NCI-H2227 (cell line): ENCODE results near the gene ULK2.

Source experiments
- DNase-seq: peaks from one replicate; lab custom pipeline; 2025; ENCODE audit not compliant: unreplicated experiment; lab: John Stamatoyannopoulos, UW

The ULK2 gene

DNA sequence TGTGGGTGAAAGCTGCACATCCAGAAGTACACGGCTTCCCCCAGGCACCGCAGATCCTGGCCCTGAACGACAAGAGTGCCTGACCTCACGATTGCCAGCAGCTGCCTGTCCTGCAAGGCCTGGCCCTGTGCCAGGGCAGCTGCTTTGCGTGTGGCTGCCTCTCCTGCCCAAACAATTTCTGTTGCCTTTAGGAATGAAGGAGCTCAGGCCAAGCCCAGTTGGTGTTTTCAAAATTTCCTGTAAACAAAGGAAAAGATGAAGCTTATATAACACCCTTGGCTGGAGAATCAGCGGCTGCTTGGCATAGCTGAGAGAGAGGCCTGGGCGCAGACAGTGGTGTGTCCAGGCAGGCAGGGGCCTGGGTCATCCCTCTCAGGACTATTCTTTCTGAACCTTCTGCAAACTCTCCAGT lies 139.6 kb downstream of the ULK2 start:
- peak; percentile 16 for DNase-seq

DNA sequence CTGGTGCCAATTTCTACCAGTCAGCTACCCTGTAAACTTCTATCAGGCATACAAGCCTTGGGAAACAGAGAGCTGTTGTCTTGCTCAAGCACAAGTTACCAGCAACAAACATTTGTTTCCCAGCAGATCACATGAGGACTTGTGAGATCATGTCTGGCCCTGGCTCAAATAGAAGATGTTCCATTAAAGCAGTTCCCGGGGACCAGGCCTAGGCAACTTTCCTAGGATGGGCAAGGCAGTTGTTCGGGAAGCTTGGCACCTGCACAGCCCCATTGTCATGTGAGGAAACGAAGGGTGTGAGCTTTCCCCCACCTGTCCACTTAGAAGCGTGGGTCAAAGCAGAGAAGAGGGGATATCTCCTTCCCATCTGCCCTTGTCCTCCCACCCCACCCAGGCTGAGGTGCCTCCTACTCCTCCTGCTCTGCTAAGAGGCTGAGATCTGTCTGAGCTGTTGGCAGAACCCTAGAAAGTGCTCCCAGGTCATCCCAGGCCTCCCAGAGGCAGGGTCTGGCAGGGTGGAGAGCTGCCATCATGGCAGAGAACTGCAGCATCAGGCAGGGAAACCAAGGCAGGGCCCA lies 140.1 kb downstream of the ULK2 start:
- DNase-seq, result no peak

DNA sequence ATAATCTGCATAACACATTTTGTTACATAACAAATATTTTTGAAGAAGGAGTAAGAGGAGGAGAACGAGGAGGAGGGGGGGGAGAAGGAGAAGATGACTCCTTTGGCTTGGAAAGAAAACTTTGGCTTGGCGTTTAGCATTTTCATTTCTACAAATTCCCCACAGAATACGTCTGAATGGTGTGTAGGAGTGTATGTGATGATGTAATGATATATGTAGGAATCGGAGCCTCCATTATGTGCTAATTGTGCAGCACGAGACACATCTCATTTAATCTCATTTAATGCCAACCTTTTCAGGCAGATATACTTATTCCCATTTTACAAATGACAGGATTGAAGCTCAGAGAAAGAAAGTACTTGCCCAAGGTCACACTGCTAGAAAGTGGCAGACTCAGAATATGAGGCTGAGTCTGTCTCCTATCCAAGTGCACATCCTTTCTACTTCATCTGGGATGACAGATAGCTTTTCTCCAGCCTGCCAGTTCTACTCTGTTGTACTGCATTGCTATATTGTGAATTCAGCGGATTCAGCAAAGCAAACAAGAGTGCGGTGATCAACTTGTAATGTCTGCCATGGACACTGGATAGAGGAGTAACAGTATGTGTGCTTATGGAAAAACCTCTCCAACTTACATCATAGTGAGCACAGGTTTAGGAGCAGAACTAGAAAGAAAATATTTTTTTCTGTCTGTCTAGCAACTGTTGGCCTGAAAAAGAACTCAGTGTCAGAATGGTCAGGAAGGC lies 140.9 kb downstream of the ULK2 start:
- DNase-seq, result no peak

DNA sequence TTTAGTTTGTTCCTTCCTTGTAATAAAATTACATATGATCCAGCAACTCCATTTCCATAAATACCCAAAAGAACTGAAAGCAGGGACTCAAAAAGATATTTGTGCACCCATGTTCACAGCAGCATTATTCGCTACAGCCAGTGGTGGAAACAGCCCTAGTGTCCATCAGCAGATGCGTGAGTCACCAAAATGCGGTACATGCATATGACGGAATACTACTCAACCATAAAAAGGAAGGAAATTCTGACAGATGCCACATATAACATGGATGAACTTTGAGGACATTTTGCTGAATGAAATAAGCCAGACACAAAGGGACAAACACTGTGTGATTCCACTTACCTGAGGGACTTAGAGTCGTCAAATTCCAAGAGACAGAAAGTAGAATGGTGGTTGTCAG lies 142.2 kb downstream of the ULK2 start:
- DNase-seq, result no peak

DNA sequence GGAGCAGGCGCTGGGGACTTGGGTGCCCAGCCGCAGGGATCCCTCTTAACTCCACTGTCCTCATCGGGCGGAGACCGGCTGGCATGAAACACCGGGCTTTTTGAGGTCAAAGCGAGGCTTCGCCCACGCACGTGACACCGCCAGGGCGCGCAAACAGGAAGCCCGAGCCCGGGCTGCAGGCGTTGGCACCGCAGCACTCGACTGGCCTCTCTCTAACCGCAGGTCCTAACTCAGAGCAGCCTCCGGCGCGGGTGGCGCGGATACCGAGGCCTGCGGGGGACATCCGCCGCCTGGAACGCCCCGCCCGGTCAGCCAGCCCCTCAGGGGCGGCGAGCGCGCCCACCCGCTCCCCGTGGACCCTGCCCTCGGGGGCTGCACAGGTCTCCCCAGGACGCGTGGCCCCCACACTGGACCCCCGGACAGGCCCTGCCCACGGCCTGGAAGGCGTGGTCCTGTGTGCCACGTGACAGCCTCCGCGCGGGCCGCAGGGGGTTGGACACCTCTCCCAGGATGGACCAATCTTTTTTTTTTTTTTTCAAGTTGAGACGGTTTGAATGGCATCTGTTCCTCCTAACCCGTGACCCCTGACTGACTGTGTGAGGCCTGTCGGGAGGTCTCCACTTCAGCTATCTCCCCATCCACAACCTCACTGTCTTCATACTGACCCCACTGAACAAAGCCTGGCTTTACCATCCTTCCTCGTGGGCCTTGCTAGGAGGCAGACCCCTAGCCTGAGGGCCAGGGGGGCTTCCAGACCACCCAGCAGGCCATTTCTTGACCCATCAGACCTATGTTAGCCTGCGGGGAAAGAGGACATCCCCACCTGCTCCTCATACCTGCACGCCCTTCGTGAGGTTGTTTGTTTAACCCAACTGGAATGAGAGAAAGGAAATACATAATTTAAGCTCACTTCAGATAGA lies 143.0 kb downstream of the ULK2 start:
- DNase-seq, result no peak

DNA sequence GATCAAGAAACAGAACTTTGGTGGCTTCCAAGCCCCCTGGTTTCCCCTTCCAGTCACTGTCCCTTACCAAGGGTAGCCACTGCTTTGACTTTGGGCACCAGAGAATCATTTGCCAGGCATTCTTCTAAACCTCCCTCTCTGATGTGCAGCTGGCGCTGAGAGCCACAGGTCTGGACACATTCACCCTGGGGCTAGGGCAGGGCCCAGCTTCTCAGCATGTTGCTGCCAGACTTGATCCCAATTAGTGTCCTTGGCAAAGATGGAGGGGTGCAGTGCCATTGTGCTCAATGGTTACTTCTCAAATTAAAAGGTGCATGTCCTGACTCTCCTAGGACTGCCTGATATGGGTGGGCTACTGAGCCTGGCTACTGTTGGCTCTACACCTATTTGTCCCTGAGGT lies 143.8 kb downstream of the ULK2 start:
- no peak for DNase-seq
